SK-N-SH (cell line): ENCODE measurements around the gene PSAP. TPM values are rescaled to one million over a fixed set of nuclear protein-coding genes. Genes with fewer than 3 reads are reported as not detected.

Experiments
- CTCF ChIA-PET: fragments of 300-600, 350-600 bp; formaldehyde crosslinking; extraction: SDS; loops from one replicate; lab custom pipeline; 2021; lab: Yijun Ruan, JAX
- POLR2A ChIA-PET: fragments of 350-600 bp; sonication (Branson Sonifier 250); formaldehyde crosslinking; extraction: SDS; loops from one replicate; lab custom pipeline; 2020; ENCODE audit warnings: antibody characterized with exemption, inconsistent platforms; lab: Yijun Ruan, JAX
- DNase-seq: peaks from one replicate; pipeline ENCODE4 v3.0.0; 2012
- H2AFZ ChIP-seq: fragments of 200-600 bp; sonication (generic); 2 replicates; pipeline ENCODE4 v1.8.1; 2016; ENCODE audit warnings: antibody characterized with exemption, mild to moderate bottlenecking, low read depth
- H3F3A ChIP-seq: fragments of 200-600 bp; sonication (generic); replicated peaks from 2 replicates; pipeline ENCODE3; 2016; ENCODE audit warnings: antibody characterized with exemption, mild to moderate bottlenecking; ENCODE audit not compliant: insufficient read depth
- H3K27ac ChIP-seq, 2 experiments: fragments of 200-500 bp in 1 of 2; fragments of 200-600 bp in 1 of 2; sonication (Bioruptor generic) in 1 of 2; sonication (generic), shearing (Covaris generic) in 1 of 2; 2 replicates each; pipeline versions ENCODE4 v1.5.1 to v1.6.1; 2014 to 2016; ENCODE audit warnings: low read depth in 2 of 2, inconsistent platforms in 1 of 2, low read length in 1 of 2, mild to moderate bottlenecking in 1 of 2, mixed read lengths in 1 of 2
- H3K27me3 ChIP-seq: fragments of 200-600 bp; sonication (generic), shearing (Covaris generic); 2 replicates; pipeline ENCODE4 v1.6.1; 2016; ENCODE audit warnings: mixed run types; ENCODE audit not compliant: insufficient read depth
- H3K36me3 ChIP-seq, 2 experiments: fragments of 200-500 bp in 1 of 2; fragments of 200-600 bp in 1 of 2; sonication (Bioruptor generic) in 1 of 2; sonication (generic) in 1 of 2; replicated peaks in 1 of 2; 2 replicates each; pipeline versions ENCODE3 to v1.5.1; 2014 to 2016; ENCODE audit warnings: low read length in 1 of 2, mild to moderate bottlenecking in 1 of 2; ENCODE audit not compliant: insufficient read depth in 2 of 2, control insufficient read depth in 1 of 2
- H3K4me1 ChIP-seq, 2 experiments: fragments of 200-500 bp in 1 of 2; fragments of 200-600 bp in 1 of 2; sonication (Bioruptor generic) in 1 of 2; sonication (generic), shearing (Covaris generic) in 1 of 2; 2 replicates each; pipeline versions ENCODE4 v1.5.1 to v1.6.1; 2014 to 2016; ENCODE audit warnings: low read depth in 1 of 2, low read length in 1 of 2, mixed run types in 1 of 2; ENCODE audit not compliant: insufficient read depth in 2 of 2, control insufficient read depth in 1 of 2
- H3K4me2 ChIP-seq: fragments of 200-600 bp; sonication (generic), shearing (Covaris generic); 2 replicates; pipeline ENCODE4 v1.6.1; 2017; ENCODE audit warnings: mixed run types
- H3K4me3 ChIP-seq, 2 experiments: fragments of 200-500 bp in 1 of 2; fragments of 200-600 bp in 1 of 2; sonication (Bioruptor generic) in 1 of 2; sonication (generic), shearing (Covaris generic) in 1 of 2; 2 replicates each; pipeline versions ENCODE4 v1.5.1 to v1.8.1; 2014 to 2016; ENCODE audit warnings: low read depth in 2 of 2, inconsistent platforms in 1 of 2, low read length in 1 of 2, mild to moderate bottlenecking in 1 of 2, mixed read lengths in 1 of 2, moderate library complexity in 1 of 2
- H3K79me2 ChIP-seq: fragments of 200-600 bp; sonication (generic); 2 replicates; pipeline ENCODE4 v1.8.1; 2017; ENCODE audit warnings: mild to moderate bottlenecking; ENCODE audit not compliant: insufficient read depth
- H3K9ac ChIP-seq: fragments of 200-600 bp; sonication (generic); 2 replicates; pipeline ENCODE4 v1.6.1; 2017; ENCODE audit warnings: mixed run types
- H3K9me2 ChIP-seq: fragments of 200-600 bp; sonication (generic); 2 replicates; pipeline ENCODE4 v1.6.1; 2017; ENCODE audit warnings: mixed run types
- H3K9me3 ChIP-seq: fragments of 200-600 bp; sonication (generic); 2 replicates; pipeline ENCODE4 v1.6.1; 2017; ENCODE audit warnings: mixed run types, mild to moderate bottlenecking, moderate library complexity
- H4K20me1 ChIP-seq: fragments of 200-600 bp; sonication (generic); 2 replicates; pipeline ENCODE4 v1.6.1; 2017; ENCODE audit warnings: mild to moderate bottlenecking, mixed run types; ENCODE audit not compliant: insufficient read depth
- ELF1 ChIP-seq: IDR thresholded peaks from 2 replicates; pipeline ENCODE4 v1.4.0; 2012
- EP300 ChIP-seq, 2 experiments: IDR thresholded peaks; 2 replicates each; pipeline versions ENCODE4 v1.4.0 to v1.6.1; 2012; ENCODE audit warnings: borderline replicate concordance in 1 of 2, low read depth in 1 of 2, low read length in 1 of 2
- NRF1 ChIP-seq: IDR thresholded peaks from 2 replicates; pipeline ENCODE4 v1.6.1; 2012; ENCODE audit warnings: low read depth, mild to moderate bottlenecking, low read length
- POLR2AphosphoS5 ChIP-seq: IDR thresholded peaks from 2 replicates; pipeline ENCODE4 v1.6.1; 2012; ENCODE audit warnings: low read depth, low read length
- RFX5 ChIP-seq: IDR thresholded peaks from 2 replicates; pipeline ENCODE4 v1.6.1; 2012; ENCODE audit warnings: mild to moderate bottlenecking, improper control_type of control experiment, low read length
- TAF1 ChIP-seq: IDR thresholded peaks from 2 replicates; pipeline ENCODE4 v1.6.1; 2012; ENCODE audit warnings: low read depth, mild to moderate bottlenecking, low read length, moderate library complexity, borderline replicate concordance
- TCF12 ChIP-seq: IDR thresholded peaks from 2 replicates; pipeline ENCODE4 v1.4.0; 2012
- WGBS: methylation state at CpG from one replicate; pipeline ENCODE4 v1.1.6; 2017; ENCODE audit warnings: low lambda C conversion rate; 5-methylcytosine and 5-hydroxymethylcytosine counted together
- polyA plus RNA-seq, 3 experiments: library from polyadenylated mRNA; depleted of rRNA; stranded (reverse); fragments of >200 nt; gene quantifications; 2 replicates each; pipeline ENCODE4 v1.2.3, GENCODE V29; 2012
- TF ChIP-seq, protein P1 (sequence below): IDR thresholded peaks from 2 replicates; pipeline ENCODE4 v1.4.0; 2012; ENCODE audit warnings: low read depth, borderline replicate concordance
- TF ChIP-seq, protein P2 (sequence below): IDR thresholded peaks from 2 replicates; pipeline ENCODE4 v1.4.0; 2012; ENCODE audit warnings: low read depth, borderline replicate concordance

PSAP gene
- polyA plus RNA-seq, 1 of the 3 experiments (the other 2 are of a cell fraction), result 1,647 TPM

DNA sequence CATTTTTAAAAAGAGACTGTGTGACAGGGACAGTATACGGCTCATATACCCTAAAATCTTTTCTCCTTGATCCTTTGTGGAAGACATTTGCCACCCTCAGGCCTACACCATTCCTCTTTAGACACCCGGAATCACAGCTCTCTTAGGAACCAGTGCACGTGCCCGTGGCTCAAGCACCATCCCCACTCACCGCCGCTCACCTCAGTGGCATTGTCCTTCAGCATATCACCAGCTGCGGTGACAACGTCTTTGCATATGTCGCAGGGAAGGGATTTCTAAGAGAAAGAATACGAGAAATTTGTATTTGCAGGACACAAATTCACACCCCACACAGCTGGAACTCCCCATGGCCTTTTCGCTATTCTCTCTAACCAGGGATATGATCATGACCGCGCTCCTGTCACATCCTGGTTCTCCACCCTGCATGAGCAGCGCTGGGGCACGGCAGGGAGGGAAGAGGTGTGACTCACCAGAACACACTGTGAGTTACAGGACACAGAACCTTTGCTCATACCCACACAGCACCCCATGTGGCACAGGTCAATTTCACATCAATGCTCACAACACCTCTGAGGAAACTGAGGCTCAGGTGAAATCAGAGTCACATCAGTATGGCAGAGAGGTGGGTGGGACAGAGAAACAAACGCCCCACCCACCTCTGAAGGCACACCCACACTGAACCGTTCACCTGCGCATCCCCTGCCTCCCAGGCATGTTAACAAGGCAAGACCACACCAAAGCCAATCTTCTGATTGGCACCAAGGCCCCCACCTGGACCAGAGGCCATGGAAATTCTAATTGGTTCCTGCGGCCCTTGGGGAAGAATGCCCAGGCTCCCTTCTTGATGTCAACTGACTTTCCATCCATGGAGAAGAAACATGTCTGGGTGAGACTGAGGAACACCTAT lies 19.2 kb downstream of the PSAP start:
- H3K4me3 ChIP-seq, result no peak overlapping the region
- H2AFZ ChIP-seq, result no peak overlapping the region
- H3K36me3 ChIP-seq, result peaks cover 49 to 50% of the 10 kb centered on the region in 2 experiments
- peaks cover 56% of the 10 kb centered on the region for H4K20me1 ChIP-seq
- H3F3A ChIP-seq, result peaks cover 3% of the 10 kb centered on the region
- H3K4me1 ChIP-seq, result peaks cover 14 to 17% of the 10 kb centered on the region in 2 experiments; a peak in 3 of 4 replicates
- H3K79me2 ChIP-seq, result peaks cover 57% of the 10 kb centered on the region
- 92% methylated on average over 18 of the region's 19 CpGs for WGBS
- no peaks in the 10 kb centered on the region for H3K9me3 ChIP-seq
- no peak for DNase-seq
- H3K4me2 ChIP-seq, result no peak overlapping the region
- no peak overlapping the region; a peak in 1 of 4 replicates for H3K27ac ChIP-seq
- CTCF ChIA-PET, result interaction anchor here (1.3 to 3.0 kb wide), 3 partner anchors 21 to 64 kb away, joined by 4 to 21 read pairs (median 5); partner anchors contain the start of gene VSIR
- no peak overlapping the region for H3K9ac ChIP-seq
- H3K27me3 ChIP-seq, result no peaks in the 10 kb centered on the region
- POLR2A ChIA-PET, result no interaction called here
- TF ChIP-seq, protein P1, sequence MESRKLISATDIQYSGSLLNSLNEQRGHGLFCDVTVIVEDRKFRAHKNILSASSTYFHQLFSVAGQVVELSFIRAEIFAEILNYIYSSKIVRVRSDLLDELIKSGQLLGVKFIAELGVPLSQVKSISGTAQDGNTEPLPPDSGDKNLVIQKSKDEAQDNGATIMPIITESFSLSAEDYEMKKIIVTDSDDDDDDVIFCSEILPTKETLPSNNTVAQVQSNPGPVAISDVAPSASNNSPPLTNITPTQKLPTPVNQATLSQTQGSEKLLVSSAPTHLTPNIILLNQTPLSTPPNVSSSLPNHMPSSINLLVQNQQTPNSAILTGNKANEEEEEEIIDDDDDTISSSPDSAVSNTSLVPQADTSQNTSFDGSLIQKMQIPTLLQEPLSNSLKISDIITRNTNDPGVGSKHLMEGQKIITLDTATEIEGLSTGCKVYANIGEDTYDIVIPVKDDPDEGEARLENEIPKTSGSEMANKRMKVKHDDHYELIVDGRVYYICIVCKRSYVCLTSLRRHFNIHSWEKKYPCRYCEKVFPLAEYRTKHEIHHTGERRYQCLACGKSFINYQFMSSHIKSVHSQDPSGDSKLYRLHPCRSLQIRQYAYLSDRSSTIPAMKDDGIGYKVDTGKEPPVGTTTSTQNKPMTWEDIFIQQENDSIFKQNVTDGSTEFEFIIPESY, result no peak
- no peak for TF ChIP-seq ELF1
- H3K9me2 ChIP-seq, result no peaks in the 10 kb centered on the region

DNA sequence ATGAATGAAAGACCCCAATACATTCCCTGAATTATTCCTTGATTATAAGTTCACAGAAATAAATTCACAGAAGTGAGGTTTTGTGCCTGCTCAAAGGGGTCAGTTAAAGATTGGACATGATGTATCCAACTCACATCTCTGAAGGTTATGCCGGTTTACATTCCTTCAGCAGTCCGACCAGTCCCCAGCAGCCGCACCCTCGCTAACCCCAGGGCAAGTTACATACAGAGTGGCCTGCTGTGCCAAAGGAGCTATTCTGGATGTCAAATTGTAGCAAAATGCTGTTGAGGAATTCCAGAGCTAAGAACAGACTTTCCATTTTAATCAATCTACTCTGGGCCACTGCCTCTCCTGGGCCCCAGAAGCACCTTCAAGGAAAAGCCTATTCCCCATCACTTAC lies 20.3 kb downstream of the PSAP start:
- Histone ChIP-seq H3F3A (peaks cover 3% of the 10 kb centered on the region), H3K79me2 (peaks cover 45% of the 10 kb centered on the region), H3K9me2 (no peaks in the 10 kb centered on the region), H3K9ac (no peak overlapping the region), H3K4me2 (no peak overlapping the region), H2AFZ (no peak overlapping the region), H3K4me1 (peaks cover 2 to 6% of the 10 kb centered on the region in 2 experiments; a peak in 3 of 4 replicates), H4K20me1 (peaks cover 44% of the 10 kb centered on the region), H3K36me3 (peaks cover 61 to 62% of the 10 kb centered on the region in 2 experiments)
- ChIA-PET POLR2A (no interaction called here), CTCF (interaction anchor here (0.6 to 3.0 kb wide), 4 partner anchors 57 to 214 kb away, joined by 3 to 21 read pairs (median 4); partner anchors contain the start of gene VSIR)
- DNase-seq, result no peak
- TF ChIP-seq NRF1 (no peak), EP300 (IDR thresholded peaks at IDR 0.05; ENCODE audit: borderline replicate concordance in 1 of 2, low read depth in 1 of 2, low read length in 1 of 2) (no peak), TAF1 (no peak), TCF12 (no peak), POLR2AphosphoS5 (no peak), RFX5 (no peak)
- TF ChIP-seq, protein P2, sequence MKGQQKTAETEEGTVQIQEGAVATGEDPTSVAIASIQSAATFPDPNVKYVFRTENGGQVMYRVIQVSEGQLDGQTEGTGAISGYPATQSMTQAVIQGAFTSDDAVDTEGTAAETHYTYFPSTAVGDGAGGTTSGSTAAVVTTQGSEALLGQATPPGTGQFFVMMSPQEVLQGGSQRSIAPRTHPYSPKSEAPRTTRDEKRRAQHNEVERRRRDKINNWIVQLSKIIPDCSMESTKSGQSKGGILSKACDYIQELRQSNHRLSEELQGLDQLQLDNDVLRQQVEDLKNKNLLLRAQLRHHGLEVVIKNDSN, result no peak
- TF ChIP-seq, all 33 proteins: peak for 0
- H3K4me3 ChIP-seq, result no peak overlapping the region
- H3K27ac ChIP-seq, result no peak overlapping the region; a peak in 1 of 4 replicates
- no peaks in the 10 kb centered on the region for H3K27me3 ChIP-seq
- no peaks in the 10 kb centered on the region for H3K9me3 ChIP-seq
- 83% methylated on average over 4 of the region's 4 CpGs for WGBS
